Upper lobe of left lung (tissue), 6 donors: ENCODE measurements around the gene EID3. TPM values are rescaled to one million over a fixed set of nuclear protein-coding genes. Genes with fewer than 3 reads are reported as not detected.

Source experiments
- ATAC-seq, 2 donors: fragments of 200-7000 bp; cut with Tn5 transposase; one replicate each; pipeline ENCODE4 v1.9.1; 2022; ENCODE audit warnings: mild to moderate bottlenecking in 2 of 2, moderate library complexity in 2 of 2; ENCODE audit not compliant: low FRiP score in 2 of 2
- DNase-seq, 2 donors: peaks; one replicate each; pipeline ENCODE4 v3.0.0-alpha.2; 2019 to 2020
- H3K27ac ChIP-seq, 4 donors: fragments of 200-600 bp; sonication (generic); one replicate each; pipeline ENCODE4 v1.5.1; 2016 to 2019
- H3K27me3 ChIP-seq, 4 donors: fragments of 200-600 bp; sonication (generic); one replicate each; pipeline ENCODE4 v1.5.1; 2017 to 2019
- H3K36me3 ChIP-seq, 4 donors: fragments of 200-600 bp; sonication (generic); one replicate each; pipeline ENCODE4 v1.5.1; 2016 to 2019
- H3K4me1 ChIP-seq, 4 donors: fragments of 200-600 bp; sonication (generic); one replicate each; pipeline ENCODE4 v1.5.1; 2018 to 2019
- H3K4me3 ChIP-seq, 4 donors: fragments of 200-600 bp; sonication (generic); one replicate each; pipeline ENCODE4 v1.5.1; 2017 to 2019; ENCODE audit warnings: mild to moderate bottlenecking in 2 of 4, moderate library complexity in 1 of 4
- H3K9me3 ChIP-seq, 4 donors: fragments of 200-600 bp; sonication (generic); one replicate each; pipeline ENCODE4 v1.5.1; 2018 to 2019
- EP300 ChIP-seq, 4 donors: sonication (generic); formaldehyde crosslinking; IDR thresholded peaks; one replicate each; pipeline ENCODE4 v1.5.1; 2017; ENCODE audit warnings: antibody characterized with exemption in 4 of 4, control low read depth in 2 of 4
- POLR2A ChIP-seq, 4 donors: fragments of 450-650 bp; IDR thresholded peaks; one replicate each; pipeline ENCODE4 v1.5.1; 2016 to 2017; ENCODE audit warnings: antibody characterized with exemption in 4 of 4, mild to moderate bottlenecking in 2 of 4
- POLR2AphosphoS5 ChIP-seq, 2 donors: sonication (generic); formaldehyde crosslinking; IDR thresholded peaks; one replicate each; pipeline ENCODE4 v1.5.1; 2017; ENCODE audit warnings: antibody characterized with exemption in 2 of 2
- WGBS, 2 donors: methylation state at CpG; one replicate each; pipeline ENCODE4 v1.1.5; 2017 to 2018; 5-methylcytosine and 5-hydroxymethylcytosine counted together
- total RNA-seq, 6 donors: library from RNA; depleted of rRNA in 4 of 6; stranded (reverse); fragments of >200 nt in 4 of 6; gene quantifications; one replicate each; pipeline versions ENCODE4 v1.1.0 to v1.2.1, GENCODE V29; 2016 to 2021
- TF ChIP-seq, protein P1 (sequence below), 6 experiments: fragments of 450-650 bp in 4 of 6; fragments of 200-600 bp in 2 of 6; sonication (generic) in 2 of 6; IDR thresholded peaks; one replicate each; pipeline ENCODE4 v1.5.1; 2016 to 2019; ENCODE audit warnings: antibody characterized with exemption in 6 of 6
- donor health status: DM: no; HTN: no; CAD: no; lungs with moderate emphysema.
- donor health status: DM: no; HTN: yes; CAD: no; lungs with severe emphysema.

The EID3 gene
- total RNA-seq, 6 donors from 2014 or later: 2.5 to 62.9 (median 13.9) TPM

- ATAC-seq (no peak), DNase-seq (no peak)
- no peaks in the 10 kb centered on the region for H3K4me1 ChIP-seq
- H3K27me3 ChIP-seq: no peaks in the 10 kb centered on the region
- H3K36me3 ChIP-seq: peaks cover 40 to 100% (median 70%) of the 10 kb centered on the region in 4 donors
- H3K27ac ChIP-seq: no peak overlapping the region
- no peak for TF ChIP-seq POLR2A (IDR thresholded peaks at IDR 0.05)
- H3K4me3 ChIP-seq: no peak overlapping the region
- no peaks in the 10 kb centered on the region for H3K9me3 ChIP-seq
- WGBS, 2 donors: 35 to 72% methylated on average over 1 of the region's 1 CpG
Measured at GRCh38 chr12:104333692-104334255, 30.2 kb downstream of the EID3 start.

DNA sequence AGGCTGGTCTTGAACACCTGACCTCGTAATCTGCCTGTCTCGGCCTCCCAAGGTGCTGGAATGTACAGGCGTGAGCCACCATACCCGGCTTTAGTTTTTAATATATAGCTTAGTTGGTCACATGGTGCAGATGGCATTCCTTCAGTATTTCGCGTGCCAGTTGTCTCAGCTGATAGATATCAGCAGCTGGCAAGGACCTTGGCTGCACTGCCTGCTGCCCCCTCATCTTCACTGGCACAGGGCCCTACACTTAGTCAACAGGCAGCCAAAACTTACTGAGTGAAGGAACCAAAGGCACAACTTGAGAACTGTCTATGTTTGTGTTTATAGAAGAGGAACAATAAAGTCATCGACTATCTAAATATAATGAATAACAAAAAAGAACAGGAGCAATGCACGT, 31.0 kb downstream of the EID3 start:
- no peak for DNase-seq
- Histone ChIP-seq H3K4me1 (no peaks in the 10 kb centered on the region), H3K27ac (no peak overlapping the region), H3K36me3 (peaks cover 45 to 100% (median 70%) of the 10 kb centered on the region in 4 donors), H3K4me3 (no peak overlapping the region), H3K9me3 (no peaks in the 10 kb centered on the region), H3K27me3 (no peaks in the 10 kb centered on the region)
- TF ChIP-seq POLR2AphosphoS5 (IDR thresholded peaks at IDR 0.05) (no peak), EP300 (IDR thresholded peaks at IDR 0.05) (no peak), POLR2A (IDR thresholded peaks at IDR 0.05) (no peak)
- TF ChIP-seq, protein P1, sequence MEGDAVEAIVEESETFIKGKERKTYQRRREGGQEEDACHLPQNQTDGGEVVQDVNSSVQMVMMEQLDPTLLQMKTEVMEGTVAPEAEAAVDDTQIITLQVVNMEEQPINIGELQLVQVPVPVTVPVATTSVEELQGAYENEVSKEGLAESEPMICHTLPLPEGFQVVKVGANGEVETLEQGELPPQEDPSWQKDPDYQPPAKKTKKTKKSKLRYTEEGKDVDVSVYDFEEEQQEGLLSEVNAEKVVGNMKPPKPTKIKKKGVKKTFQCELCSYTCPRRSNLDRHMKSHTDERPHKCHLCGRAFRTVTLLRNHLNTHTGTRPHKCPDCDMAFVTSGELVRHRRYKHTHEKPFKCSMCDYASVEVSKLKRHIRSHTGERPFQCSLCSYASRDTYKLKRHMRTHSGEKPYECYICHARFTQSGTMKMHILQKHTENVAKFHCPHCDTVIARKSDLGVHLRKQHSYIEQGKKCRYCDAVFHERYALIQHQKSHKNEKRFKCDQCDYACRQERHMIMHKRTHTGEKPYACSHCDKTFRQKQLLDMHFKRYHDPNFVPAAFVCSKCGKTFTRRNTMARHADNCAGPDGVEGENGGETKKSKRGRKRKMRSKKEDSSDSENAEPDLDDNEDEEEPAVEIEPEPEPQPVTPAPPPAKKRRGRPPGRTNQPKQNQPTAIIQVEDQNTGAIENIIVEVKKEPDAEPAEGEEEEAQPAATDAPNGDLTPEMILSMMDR (IDR thresholded peaks at IDR 0.05): no peak
- ATAC-seq: no peak
- 84 to 85% methylated on average over 8 of the region's 8 CpGs for WGBS, 2 donors

- H3K36me3 ChIP-seq: peaks cover 53 to 100% (median 78%) of the 10 kb centered on the region in 4 donors
- 96 to 97% methylated on average over 2 of the region's 2 CpGs for WGBS, 2 donors
- ATAC-seq: no peak
Measured at GRCh38 chr12:104336115-104336514, 32.6 kb downstream of the EID3 start.

DNA sequence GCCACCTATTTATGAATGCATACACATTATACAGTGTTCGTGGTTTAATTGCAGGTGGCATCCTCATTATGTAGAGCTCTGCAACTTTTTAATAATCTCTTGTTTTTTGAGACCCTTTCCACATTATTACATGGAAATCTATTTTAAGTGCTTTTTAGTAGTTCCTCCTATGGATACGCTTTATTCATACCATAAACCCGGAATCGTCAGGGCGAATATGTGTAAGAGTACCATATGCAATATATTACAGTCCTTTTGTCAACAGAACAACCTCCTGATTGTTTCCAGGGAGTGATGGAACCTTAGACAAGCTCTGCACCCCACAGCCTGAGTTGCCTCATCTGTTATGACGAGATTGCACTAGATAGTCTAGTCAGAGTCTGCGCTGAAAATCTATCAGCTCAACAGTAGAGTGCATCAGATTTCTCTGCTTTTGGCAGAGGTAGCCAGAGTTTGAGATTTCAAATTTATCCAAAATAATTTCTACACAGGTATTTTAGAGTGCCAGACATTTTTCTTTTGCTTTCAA, 33.6 kb downstream of the EID3 start:
- Histone ChIP-seq H3K27ac (no peak overlapping the region), H3K4me1 (no peaks in the 10 kb centered on the region), H3K36me3 (peaks cover 56 to 100% (median 81%) of the 10 kb centered on the region in 4 donors), H3K27me3 (no peaks in the 10 kb centered on the region), H3K4me3 (no peak overlapping the region), H3K9me3 (no peaks in the 10 kb centered on the region)
- no peak for DNase-seq
- no peak for ATAC-seq
- WGBS, 2 donors: 90 to 98% methylated on average over 7 of the region's 7 CpGs
- TF ChIP-seq POLR2AphosphoS5 (IDR thresholded peaks at IDR 0.05): no peak
- no peak for TF ChIP-seq EP300 (IDR thresholded peaks at IDR 0.05)
- TF ChIP-seq, protein P1 (IDR thresholded peaks at IDR 0.05): no peak
- no peak for TF ChIP-seq POLR2A (IDR thresholded peaks at IDR 0.05)

More at GRCh38 chr12:104336115-104336514, 32.6 kb downstream of the EID3 start:
- Histone ChIP-seq H3K27me3 (no peaks in the 10 kb centered on the region), H3K27ac (no peak overlapping the region), H3K9me3 (no peaks in the 10 kb centered on the region), H3K4me1 (no peaks in the 10 kb centered on the region), H3K4me3 (no peak overlapping the region)
- TF ChIP-seq POLR2AphosphoS5 (IDR thresholded peaks at IDR 0.05): no peak
- TF ChIP-seq, protein P1 (IDR thresholded peaks at IDR 0.05): no peak
- TF ChIP-seq EP300 (IDR thresholded peaks at IDR 0.05): no peak
- no peak for TF ChIP-seq POLR2A (IDR thresholded peaks at IDR 0.05)
- DNase-seq: no peak

DNA sequence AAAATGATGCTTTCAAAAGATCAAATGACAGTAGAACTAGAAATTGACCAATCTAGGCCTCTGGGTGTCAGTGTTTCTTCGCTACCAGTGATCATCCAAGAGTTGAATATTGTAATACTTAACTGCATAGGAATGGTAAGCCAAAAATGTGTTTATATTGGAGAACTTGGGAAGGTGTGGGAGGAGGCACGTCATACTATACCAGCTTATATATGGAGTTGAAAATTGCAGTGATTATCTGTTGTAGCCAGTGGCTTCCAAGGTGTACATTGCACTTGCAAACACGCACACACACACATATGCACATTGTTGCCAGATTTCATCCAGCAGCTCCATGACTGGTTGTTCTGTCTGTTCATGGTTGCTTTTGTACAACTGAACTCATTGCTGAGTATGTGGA, 36.1 kb downstream of the EID3 start:
- Histone ChIP-seq H3K27me3 (no peaks in the 10 kb centered on the region), H3K27ac (no peak overlapping the region), H3K36me3 (peaks cover 57 to 100% (median 84%) of the 10 kb centered on the region in 4 donors), H3K4me3 (no peak overlapping the region), H3K9me3 (no peaks in the 10 kb centered on the region), H3K4me1 (no peaks in the 10 kb centered on the region)
- 90 to 96% methylated on average over 3 of the region's 3 CpGs for WGBS, 2 donors
- ATAC-seq: no peak
- no peak for TF ChIP-seq EP300 (IDR thresholded peaks at IDR 0.05)
- no peak for TF ChIP-seq POLR2AphosphoS5 (IDR thresholded peaks at IDR 0.05)
- no peak for TF ChIP-seq POLR2A (IDR thresholded peaks at IDR 0.05)
- TF ChIP-seq, protein P1 (IDR thresholded peaks at IDR 0.05): no peak
- DNase-seq: no peak
